ENCODE data around the gene SOX2. TPM values are rescaled to one million over a fixed set of nuclear protein-coding genes. Genes with fewer than 3 reads are reported as not detected.
"Not testable (repeated sequence)": the region's sequence is repeated elsewhere in the genome, so short reads cannot be mapped to it uniquely, and the experiment has no call there.

The SOX2 gene
- total RNA-seq, 1 donor from 2014 or later = 4.0 TPM

- intact Hi-C loops (cut with DNase I) = no loop called here
- TF ChIP-seq CTCF (IDR thresholded peaks at IDR 0.05) = no peak
- ATAC-seq (no peak), DNase-seq (no peak)
- no peaks in the 10 kb centered on the region for H3K9me3 ChIP-seq
- no peaks in the 10 kb centered on the region for H3K27me3 ChIP-seq (ENCODE audit: low read depth)
- no peak overlapping the region for H3K4me3 ChIP-seq
- no peaks in the 10 kb centered on the region for H3K4me1 ChIP-seq
- no peak overlapping the region for H3K27ac ChIP-seq
- H3K36me3 ChIP-seq = no peaks in the 10 kb centered on the region
Observed at GRCh38 chr3:181753391-181753790, 41.7 kb downstream of the SOX2 start.

GRCh38 chr3:181755959-181756358, 44.2 kb downstream of the SOX2 start:
- Histone ChIP-seq H3K27ac (no peak overlapping the region), H3K4me3 (no peak overlapping the region), H3K36me3 (no peaks in the 10 kb centered on the region), H3K9me3 (no peaks in the 10 kb centered on the region), H3K27me3 (ENCODE audit: low read depth) (no peaks in the 10 kb centered on the region), H3K4me1 (no peaks in the 10 kb centered on the region)
- no peak for DNase-seq
- TF ChIP-seq CTCF (IDR thresholded peaks at IDR 0.05) = no peak
- intact Hi-C loops (cut with DNase I) = no loop called here
- peak; percentile 77 to 86 for ATAC-seq

- DNase-seq = no peak
- no peak overlapping the region for H3K27ac ChIP-seq
- H3K9me3 ChIP-seq = no peaks in the 10 kb centered on the region
- H3K27me3 ChIP-seq (ENCODE audit: low read depth) = no peaks in the 10 kb centered on the region
- H3K4me3 ChIP-seq = no peak overlapping the region
- H3K36me3 ChIP-seq = no peaks in the 10 kb centered on the region
- no peak for TF ChIP-seq CTCF (IDR thresholded peaks at IDR 0.05)
- H3K4me1 ChIP-seq = no peaks in the 10 kb centered on the region
- intact Hi-C loops (cut with DNase I) = no loop called here
- no peak for ATAC-seq
Observed at GRCh38 chr3:181756645-181757297, 45.0 kb downstream of the SOX2 start.

DNA sequence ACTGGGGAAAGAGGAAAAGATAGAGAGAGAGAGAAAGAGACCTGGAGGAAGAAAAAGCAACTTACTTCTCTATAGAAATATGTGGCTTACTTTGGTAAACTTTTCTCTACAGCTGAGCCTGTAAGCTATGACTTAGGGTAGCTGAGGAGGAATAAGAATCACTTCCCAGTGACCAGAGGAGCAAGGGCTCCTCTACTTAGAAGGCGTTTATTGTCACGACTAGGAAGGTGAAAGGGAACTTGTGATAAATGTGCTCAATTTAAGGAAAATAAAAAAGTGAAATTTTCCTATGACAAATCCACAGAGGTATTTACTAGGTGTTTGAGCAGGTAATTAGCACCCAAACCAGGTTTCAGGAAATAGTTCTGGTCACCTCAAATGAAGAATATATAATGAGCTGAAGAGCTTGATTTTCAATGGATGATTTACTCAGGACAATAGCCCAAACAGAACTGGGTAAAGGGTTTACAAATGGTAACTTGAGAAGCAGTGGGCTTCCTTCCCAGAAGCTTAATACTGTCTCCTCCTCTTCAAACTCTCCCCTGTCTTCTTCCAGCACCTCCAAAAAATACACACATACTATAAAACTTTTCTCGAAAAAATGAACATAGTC, 46.1 kb downstream of the SOX2 start:
- ATAC-seq (no peak), DNase-seq (no peak)
- Histone ChIP-seq H3K4me3 (no peak overlapping the region), H3K9me3 (no peaks in the 10 kb centered on the region), H3K36me3 (no peaks in the 10 kb centered on the region), H3K27ac (no peak overlapping the region), H3K27me3 (ENCODE audit: low read depth) (no peaks in the 10 kb centered on the region), H3K4me1 (no peaks in the 10 kb centered on the region)
- intact Hi-C loops (cut with DNase I) = no loop called here
- TF ChIP-seq CTCF (IDR thresholded peaks at IDR 0.05) = no peak

DNA sequence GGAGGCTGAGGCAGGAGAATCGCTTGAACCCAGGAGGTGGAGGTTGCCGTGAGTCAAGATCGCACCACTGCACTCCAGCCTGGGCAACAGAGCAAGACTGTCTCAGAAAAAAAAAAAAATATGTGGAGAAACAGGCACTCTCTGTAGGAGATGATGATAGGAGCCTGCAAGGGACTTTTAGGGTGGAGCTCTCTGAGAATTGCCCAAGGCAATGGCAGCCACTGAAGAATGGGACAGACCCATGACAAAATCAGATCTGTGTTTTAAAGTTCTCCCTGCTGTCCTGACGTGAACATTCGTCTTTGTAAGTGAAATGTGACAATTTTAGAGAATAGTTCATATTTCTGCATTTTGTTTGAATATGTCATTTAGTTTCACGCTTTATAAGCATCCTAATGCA, 50.2 kb downstream of the SOX2 start:
- Histone ChIP-seq H3K27ac (no peak overlapping the region), H3K9me3 (no peaks in the 10 kb centered on the region), H3K4me1 (no peaks in the 10 kb centered on the region), H3K4me3 (no peak overlapping the region), H3K36me3 (no peaks in the 10 kb centered on the region), H3K27me3 (ENCODE audit: low read depth) (no peaks in the 10 kb centered on the region)
- no peak for ATAC-seq
- intact Hi-C loops (cut with DNase I) = no loop called here
- TF ChIP-seq CTCF (IDR thresholded peaks at IDR 0.05) = no peak
- DNase-seq = no peak

DNA sequence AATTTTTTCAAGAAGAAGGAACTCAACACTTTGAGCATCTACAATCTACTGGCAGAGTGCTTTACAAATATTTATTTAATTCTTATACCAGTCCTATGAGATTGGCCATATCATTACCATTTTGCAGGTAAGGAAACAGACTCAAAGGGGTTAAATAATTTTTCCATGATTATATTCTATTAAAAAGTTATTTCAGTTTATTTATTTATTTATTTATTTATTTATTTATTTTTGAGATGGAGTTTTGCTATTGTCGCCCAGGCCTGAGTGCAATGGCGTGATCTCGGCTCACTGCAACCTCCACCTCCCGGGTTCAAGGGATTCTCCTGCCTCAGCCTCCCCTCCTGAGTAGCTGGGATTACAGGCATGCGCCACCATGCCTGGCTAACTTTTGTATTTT, 52.3 kb downstream of the SOX2 start:
- H3K27ac ChIP-seq; H3K4me1 ChIP-seq; H3K27me3 ChIP-seq (ENCODE audit: low read depth); H3K36me3 ChIP-seq; ATAC-seq; intact Hi-C loops (cut with DNase I); H3K4me3 ChIP-seq; DNase-seq; H3K9me3 ChIP-seq: not testable (repeated sequence)

Data from lower lobe of right lung (tissue), 2 donors.